OCI-LY7 (cell line): Measurements from ENCODE around the gene SWAP70. TPM values are rescaled to one million over a fixed set of nuclear protein-coding genes. Genes with fewer than 3 reads are reported as not detected.

Source experiments
- BruUV-seq: library from RNA; stranded (reverse); fragments of 400-500 nt; replicated peaks from 2 replicates; lab custom pipeline; 2021; lab: Mats Ljungman, UMichigan
- CTCF ChIA-PET: fragments of 300-600 bp; sonication (Branson Sonifier 250); formaldehyde crosslinking; loops from one replicate; lab custom pipeline; 2022; ENCODE audit warnings: antibody characterized with exemption; ENCODE audit not compliant: unreplicated experiment; lab: Charles Lee
- POLR2A ChIA-PET: fragments of 300-600 bp; sonication (Branson Sonifier 250); formaldehyde crosslinking; loops from one replicate; lab custom pipeline; 2022; ENCODE audit warnings: antibody characterized with exemption; lab: Charles Lee
- DNase-seq: peaks from one replicate; pipeline ENCODE4 v3.0.0-alpha.2; 2015; ENCODE audit warnings: low spot score
- H2AFZ ChIP-seq: fragments of 200-600 bp; sonication (generic), shearing (Covaris generic); 2 replicates; pipeline ENCODE4 v1.6.1; 2014; ENCODE audit warnings: mild to moderate bottlenecking, antibody characterized with exemption, low read length, moderate library complexity
- H3K27ac ChIP-seq: fragments of 200-600 bp; sonication (generic); 2 replicates; pipeline ENCODE4 v1.5.1; 2014; ENCODE audit warnings: mixed run types, low read depth, mild to moderate bottlenecking, moderate library complexity, low read length, inconsistent platforms; ENCODE audit not compliant: poor library complexity, severe bottlenecking
- H3K36me3 ChIP-seq: fragments of 200-600 bp; sonication (generic); 2 replicates; pipeline ENCODE4 v1.6.1; 2014; ENCODE audit warnings: mild to moderate bottlenecking, antibody characterized with exemption, low read length, moderate library complexity, mixed read lengths; ENCODE audit not compliant: insufficient read depth
- H3K4me1 ChIP-seq: fragments of 200-600 bp; sonication (generic); 2 replicates; pipeline ENCODE4 v1.5.1; 2014; ENCODE audit warnings: mild to moderate bottlenecking, low read length; ENCODE audit not compliant: insufficient read depth, poor library complexity, severe bottlenecking
- H3K4me2 ChIP-seq: fragments of 200-600 bp; sonication (generic); 2 replicates; pipeline ENCODE4 v1.6.1; 2014; ENCODE audit warnings: mild to moderate bottlenecking, low read length
- H3K4me3 ChIP-seq: fragments of 200-600 bp; sonication (generic); 2 replicates; pipeline ENCODE4 v1.5.1; 2014; ENCODE audit warnings: mild to moderate bottlenecking, low read depth, low read length; ENCODE audit not compliant: poor library complexity, severe bottlenecking
- H3K79me2 ChIP-seq: fragments of 200-600 bp; sonication (generic); 2 replicates; pipeline ENCODE4 v1.6.1; 2016; ENCODE audit warnings: low read depth, mild to moderate bottlenecking, low read length, moderate library complexity, mixed read lengths; ENCODE audit not compliant: insufficient read depth
- H3K9me2 ChIP-seq: fragments of 200-600 bp; sonication (generic); 2 replicates; pipeline ENCODE4 v1.6.1; 2016; ENCODE audit warnings: mild to moderate bottlenecking, low read length, mixed read lengths; ENCODE audit not compliant: insufficient read depth
- H3K9me3 ChIP-seq: fragments of 200-600 bp; sonication (generic); 2 replicates; pipeline ENCODE4 v1.6.1; 2014; ENCODE audit warnings: mild to moderate bottlenecking, mixed run types, low read length, mixed read lengths
- H4K20me1 ChIP-seq: fragments of 200-600 bp; sonication (generic); 2 replicates; pipeline ENCODE4 v1.6.1; 2014; ENCODE audit warnings: mild to moderate bottlenecking, antibody characterized with exemption, low read length, moderate library complexity, mixed read lengths; ENCODE audit not compliant: insufficient read depth
- EZH2phosphoT487 ChIP-seq: fragments of 200-600 bp; sonication (generic); IDR thresholded peaks from 2 replicates; pipeline ENCODE4 v1.6.1; 2018; ENCODE audit warnings: low read depth, borderline replicate concordance, mild to moderate bottlenecking, mixed run types, antibody characterized with exemption, low read length, moderate library complexity, mixed read lengths
- intact Hi-C: fragments of 100-400 bp; cut with micrococcal nuclease; formaldehyde crosslinking; loops from one replicate; pipeline ENCODE4 v1.10.0; 2022; ENCODE audit not compliant: unreplicated experiment
- total RNA-seq, 2 experiments: library from RNA; depleted of rRNA in 1 of 2; stranded (reverse); fragments of >200 nt in 1 of 2; shearing (Covaris generic) in 1 of 2; gene quantifications; 2 replicates each; pipeline ENCODE4 v1.2.3, GENCODE V29; 2014 to 2022
- TF ChIP-seq, protein P1 (sequence below): fragments of 200-600 bp; sonication (generic); conservative IDR thresholded peaks from 2 replicates; pipeline ENCODE4 v1.5.1; 2014; ENCODE audit warnings: mild to moderate bottlenecking, antibody characterized with exemption, low read length, moderate library complexity, mixed read lengths

The SWAP70 gene
- total RNA-seq, 2 experiments from 2014 or later: 37.5 to 110 TPM

DNA sequence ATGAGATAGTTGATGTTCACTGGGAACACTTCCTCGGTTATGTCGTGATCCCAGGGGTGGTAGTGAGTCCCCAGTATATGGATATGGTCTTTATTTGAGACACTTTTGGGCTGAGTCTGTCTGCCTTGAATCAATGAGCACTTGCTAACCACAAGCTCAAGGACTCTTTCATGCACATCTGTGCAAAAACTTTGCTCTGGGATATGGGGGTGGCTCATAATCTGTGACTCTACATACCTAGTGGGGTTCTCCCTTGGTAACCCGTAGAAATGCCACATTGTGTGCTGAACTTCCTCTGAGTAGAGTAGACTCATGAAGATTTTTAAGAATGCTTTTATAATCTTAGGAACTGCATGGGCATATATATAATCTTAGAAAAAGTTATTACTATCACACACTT, 69.3 kb downstream of the SWAP70 start:
- Histone ChIP-seq H3K4me1 (peaks cover 64% of the 10 kb centered on the region), H3K27ac (no peak overlapping the region), H3K4me2 (no peak overlapping the region), H3K9me2 (no peaks in the 10 kb centered on the region), H3K36me3 (peaks cover 98% of the 10 kb centered on the region), H2AFZ (no peak overlapping the region), H3K4me3 (no peak overlapping the region), H4K20me1 (no peaks in the 10 kb centered on the region), H3K9me3 (peaks cover 20% of the 10 kb centered on the region), H3K79me2 (peaks cover 58% of the 10 kb centered on the region; the same call in 1 of the 2 replicates)
- POLR2A ChIA-PET: interaction anchor here (0.6 to 2.0 kb wide), 8 partner anchors 8 to 128 kb away, joined by 3 to 11 read pairs (median 4); no protein-coding TSS in a partner anchor
- DNase-seq: no peak
- TF ChIP-seq EZH2phosphoT487: no peak
- TF ChIP-seq, protein P1, sequence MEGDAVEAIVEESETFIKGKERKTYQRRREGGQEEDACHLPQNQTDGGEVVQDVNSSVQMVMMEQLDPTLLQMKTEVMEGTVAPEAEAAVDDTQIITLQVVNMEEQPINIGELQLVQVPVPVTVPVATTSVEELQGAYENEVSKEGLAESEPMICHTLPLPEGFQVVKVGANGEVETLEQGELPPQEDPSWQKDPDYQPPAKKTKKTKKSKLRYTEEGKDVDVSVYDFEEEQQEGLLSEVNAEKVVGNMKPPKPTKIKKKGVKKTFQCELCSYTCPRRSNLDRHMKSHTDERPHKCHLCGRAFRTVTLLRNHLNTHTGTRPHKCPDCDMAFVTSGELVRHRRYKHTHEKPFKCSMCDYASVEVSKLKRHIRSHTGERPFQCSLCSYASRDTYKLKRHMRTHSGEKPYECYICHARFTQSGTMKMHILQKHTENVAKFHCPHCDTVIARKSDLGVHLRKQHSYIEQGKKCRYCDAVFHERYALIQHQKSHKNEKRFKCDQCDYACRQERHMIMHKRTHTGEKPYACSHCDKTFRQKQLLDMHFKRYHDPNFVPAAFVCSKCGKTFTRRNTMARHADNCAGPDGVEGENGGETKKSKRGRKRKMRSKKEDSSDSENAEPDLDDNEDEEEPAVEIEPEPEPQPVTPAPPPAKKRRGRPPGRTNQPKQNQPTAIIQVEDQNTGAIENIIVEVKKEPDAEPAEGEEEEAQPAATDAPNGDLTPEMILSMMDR: no peak
- BruUV-seq: no TSS peak
- intact Hi-C loops: no loop called here
- CTCF ChIA-PET: no interaction called here

DNA sequence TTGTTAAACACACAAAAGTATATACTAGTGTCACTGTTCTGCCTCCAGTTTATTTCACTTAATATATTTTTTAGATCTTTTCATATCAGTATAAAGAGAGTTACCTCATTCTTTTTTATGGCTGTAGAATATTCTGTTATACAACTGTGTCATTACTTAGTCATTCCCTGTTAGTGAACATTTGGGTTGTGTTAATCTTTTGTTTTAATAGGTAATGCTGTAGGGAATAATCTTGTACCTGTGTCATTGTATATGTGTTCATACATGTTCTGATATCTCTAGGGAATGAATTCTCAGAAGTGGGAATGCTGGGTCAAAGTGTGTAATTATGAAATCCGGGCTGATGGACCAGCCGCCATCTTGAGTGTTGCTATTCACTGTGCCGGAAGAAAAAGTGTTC, 71.4 kb downstream of the SWAP70 start:
- Histone ChIP-seq H4K20me1 (no peaks in the 10 kb centered on the region), H3K4me2 (0 out of 2 replicates have a peak overlapping the region, but pooled peaks have one; percentile 34), H2AFZ (no peak overlapping the region), H3K4me3 (peak overlapping the region; percentile 16), H3K9me3 (peaks cover 20% of the 10 kb centered on the region), H3K27ac (peak overlapping the region; percentile 94), H3K36me3 (peaks cover 96% of the 10 kb centered on the region), H3K4me1 (peaks cover 65% of the 10 kb centered on the region), H3K79me2 (peaks cover 67% of the 10 kb centered on the region; the same call in 1 of the 2 replicates), H3K9me2 (no peaks in the 10 kb centered on the region)
- no peak for TF ChIP-seq EZH2phosphoT487
- TF ChIP-seq, protein P1: no peak
- intact Hi-C loops: no loop called here
- ChIA-PET CTCF (no interaction called here), POLR2A (interaction anchor here (0.7 to 3.4 kb wide), 5 partner anchors 16 to 173 kb away, joined by 3 to 33 read pairs (median 4); no protein-coding TSS in a partner anchor)
- no TSS peak for BruUV-seq
- no peak for DNase-seq

DNA sequence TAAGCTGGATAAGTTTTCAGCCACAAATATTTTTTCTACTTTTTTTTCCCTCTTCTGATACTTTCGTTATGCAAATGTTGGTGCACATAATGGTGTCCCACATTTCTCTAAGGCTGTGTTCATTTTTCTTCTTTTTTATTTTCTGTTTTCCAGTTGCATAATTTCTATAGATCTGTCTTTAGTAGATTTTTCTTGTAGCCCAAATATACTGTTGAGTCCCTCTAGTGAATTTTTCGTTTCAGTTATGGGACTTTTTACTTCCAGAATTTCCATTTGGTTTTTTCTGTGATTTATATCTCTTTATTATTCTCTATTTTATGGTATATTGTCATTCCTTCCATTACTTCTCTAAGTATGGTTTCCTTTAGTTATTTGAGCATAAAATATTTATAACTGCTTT, 72.0 kb downstream of the SWAP70 start:
- H3K9me3 ChIP-seq: peaks cover 20% of the 10 kb centered on the region
- H2AFZ ChIP-seq: no peak overlapping the region
- H3K4me2 ChIP-seq: peak overlapping the region; percentile 34
- ChIA-PET POLR2A (interaction anchor here (0.5 to 3.9 kb wide), 6 partner anchors 12 to 54 kb away, joined by 3 to 33 read pairs (median 8); no protein-coding TSS in a partner anchor), CTCF (interaction anchor here (0.8 kb wide), 1 partner anchor 43 kb away, joined by 3 read pairs; no protein-coding TSS in a partner anchor)
- H3K36me3 ChIP-seq: peaks cover 96% of the 10 kb centered on the region
- TF ChIP-seq EZH2phosphoT487: no peak
- TF ChIP-seq, protein P1: no peak
- peaks cover 71% of the 10 kb centered on the region; the same call in 1 of the 2 replicates for H3K79me2 ChIP-seq
- no TSS peak for BruUV-seq
- peak overlapping the region; percentile 94 for H3K27ac ChIP-seq
- H3K9me2 ChIP-seq: no peaks in the 10 kb centered on the region
- H3K4me1 ChIP-seq: peaks cover 65% of the 10 kb centered on the region
- H3K4me3 ChIP-seq: no peak overlapping the region
- DNase-seq: no peak
- intact Hi-C loops: no loop called here
- H4K20me1 ChIP-seq: no peaks in the 10 kb centered on the region
